Omental fat pad (tissue), 4 donors: ENCODE measurements around the gene PSMD1. TPM values are rescaled to one million over a fixed set of nuclear protein-coding genes. Genes with fewer than 3 reads are reported as not detected.
"Not testable (repeated sequence)": the region's sequence is repeated elsewhere in the genome, so short reads cannot be mapped to it uniquely, and the experiment has no call there.

ENCODE experiments used
- ATAC-seq: fragments of 150-250 bp; one replicate; pipeline ENCODE4 v1.9.1; 2016; ENCODE audit warnings: mild to moderate bottlenecking, moderate library complexity; ENCODE audit not compliant: low FRiP score
- DNase-seq: peaks from one replicate; pipeline ENCODE4 v3.0.0-alpha.2; 2019; ENCODE audit warnings: low spot score
- total RNA-seq, 4 donors: library from RNA; depleted of rRNA; stranded (reverse); fragments of >200 nt; gene quantifications; one replicate each; pipeline ENCODE4 v1.1.0, GENCODE V29; 2016
- TF ChIP-seq, protein P1 (sequence below), 3 donors: fragments of 450-650 bp; IDR thresholded peaks; one replicate each; pipeline ENCODE4 v1.5.1; 2016 to 2017; ENCODE audit warnings: antibody characterized with exemption in 3 of 3, mild to moderate bottlenecking in 3 of 3, moderate library complexity in 2 of 3

The PSMD1 gene
- total RNA-seq, 4 donors from 2014 or later, result 64.8 to 119 (median 74.1) TPM

DNA sequence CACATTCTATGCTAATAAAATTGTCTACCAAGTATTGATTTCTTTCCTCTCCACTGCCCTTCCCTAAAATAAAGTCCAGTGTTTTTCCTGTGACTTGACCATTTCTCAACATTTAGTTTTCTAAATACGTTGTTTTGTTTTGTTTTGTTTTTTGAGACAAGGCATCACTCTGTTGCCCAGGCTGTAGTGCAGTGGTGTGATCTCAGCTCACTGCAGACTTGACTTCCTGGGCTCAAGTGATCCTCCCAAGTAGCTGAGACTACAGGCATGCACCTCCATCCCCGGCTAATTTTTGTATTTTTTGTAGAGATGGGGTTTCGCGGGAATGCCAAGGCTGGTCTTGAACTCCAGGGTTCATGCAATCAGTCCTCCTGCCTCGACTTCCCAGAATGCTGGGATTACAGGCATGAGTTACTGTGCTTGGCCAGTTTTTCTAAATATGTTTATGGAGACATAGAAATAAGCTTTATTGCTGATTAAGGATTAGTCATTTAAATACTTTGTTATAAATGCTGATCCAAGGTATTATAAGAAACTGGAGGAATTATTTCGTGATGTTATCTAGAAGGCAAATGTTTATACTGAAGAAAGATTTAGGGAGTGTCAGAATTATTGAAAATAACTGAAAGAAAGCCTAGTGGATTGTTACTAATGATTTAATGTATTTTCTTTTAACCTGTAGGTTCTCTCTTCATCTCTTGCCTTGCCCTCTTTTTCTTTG is 73.8 kb downstream of the PSMD1 start:
- ATAC-seq, result no peak
- TF ChIP-seq, protein P1, sequence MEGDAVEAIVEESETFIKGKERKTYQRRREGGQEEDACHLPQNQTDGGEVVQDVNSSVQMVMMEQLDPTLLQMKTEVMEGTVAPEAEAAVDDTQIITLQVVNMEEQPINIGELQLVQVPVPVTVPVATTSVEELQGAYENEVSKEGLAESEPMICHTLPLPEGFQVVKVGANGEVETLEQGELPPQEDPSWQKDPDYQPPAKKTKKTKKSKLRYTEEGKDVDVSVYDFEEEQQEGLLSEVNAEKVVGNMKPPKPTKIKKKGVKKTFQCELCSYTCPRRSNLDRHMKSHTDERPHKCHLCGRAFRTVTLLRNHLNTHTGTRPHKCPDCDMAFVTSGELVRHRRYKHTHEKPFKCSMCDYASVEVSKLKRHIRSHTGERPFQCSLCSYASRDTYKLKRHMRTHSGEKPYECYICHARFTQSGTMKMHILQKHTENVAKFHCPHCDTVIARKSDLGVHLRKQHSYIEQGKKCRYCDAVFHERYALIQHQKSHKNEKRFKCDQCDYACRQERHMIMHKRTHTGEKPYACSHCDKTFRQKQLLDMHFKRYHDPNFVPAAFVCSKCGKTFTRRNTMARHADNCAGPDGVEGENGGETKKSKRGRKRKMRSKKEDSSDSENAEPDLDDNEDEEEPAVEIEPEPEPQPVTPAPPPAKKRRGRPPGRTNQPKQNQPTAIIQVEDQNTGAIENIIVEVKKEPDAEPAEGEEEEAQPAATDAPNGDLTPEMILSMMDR (IDR thresholded peaks at IDR 0.05), result no peak
- no peak for DNase-seq

DNA sequence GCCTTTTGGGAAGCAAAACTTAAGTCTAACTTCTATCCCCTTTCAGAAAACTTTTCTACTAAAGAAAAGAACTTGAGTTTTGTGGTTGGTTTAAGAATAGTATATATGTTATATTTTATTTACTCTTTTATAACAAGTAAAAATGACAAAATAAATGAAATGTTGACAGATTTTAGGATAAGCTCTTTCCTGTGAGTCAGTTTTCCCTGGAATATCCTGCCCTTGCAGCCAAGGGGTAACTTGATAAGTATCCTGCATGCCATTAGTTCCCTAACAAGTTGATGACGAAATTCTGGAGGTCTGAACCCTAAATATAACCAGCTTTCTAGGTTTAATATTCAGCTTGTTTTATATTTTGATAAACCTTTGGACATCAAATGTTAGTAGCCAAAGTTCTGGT is 75.5 kb downstream of the PSMD1 start:
- no peak for ATAC-seq
- TF ChIP-seq, protein P1 (IDR thresholded peaks at IDR 0.05), result no peak

DNA sequence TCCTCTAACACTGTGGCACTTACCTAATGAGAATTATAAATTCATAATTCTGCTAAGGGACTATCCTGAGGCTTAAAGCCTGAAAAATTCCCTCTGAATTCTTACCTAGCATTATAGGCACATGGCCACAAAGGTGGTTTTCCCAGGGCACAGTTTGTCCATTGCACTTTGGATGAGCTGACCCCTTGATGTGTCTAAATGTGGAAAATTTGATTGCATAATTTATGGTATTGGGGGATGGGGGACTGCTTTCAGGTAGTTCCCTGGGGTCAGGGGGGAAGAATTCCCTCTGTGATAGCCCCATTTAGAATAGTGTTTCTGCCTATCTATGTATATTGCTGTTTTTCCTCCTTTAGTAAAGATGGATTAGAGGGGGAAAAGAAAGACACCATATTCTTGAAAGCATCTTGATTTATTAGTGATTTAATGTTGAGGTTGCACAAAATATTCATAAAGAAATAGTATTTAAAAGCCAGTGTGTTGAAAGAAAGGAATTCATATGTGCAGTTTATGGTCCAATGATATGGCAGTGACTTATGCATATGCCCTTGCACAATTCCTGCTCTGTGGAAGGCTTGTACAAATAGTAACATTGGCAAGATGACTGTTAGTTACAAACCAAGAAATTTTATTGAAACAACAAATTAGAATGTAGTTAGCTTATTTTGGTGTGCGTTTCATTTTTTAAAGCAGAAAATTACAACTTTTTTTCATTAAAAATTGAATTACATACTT is 76.9 kb downstream of the PSMD1 start:
- TF ChIP-seq, protein P1 (IDR thresholded peaks at IDR 0.05), result no peak
- ATAC-seq (no peak), DNase-seq (no peak)

More for the DNA sequence above, 75.5 kb downstream of the PSMD1 start:
- no peak for DNase-seq

DNA sequence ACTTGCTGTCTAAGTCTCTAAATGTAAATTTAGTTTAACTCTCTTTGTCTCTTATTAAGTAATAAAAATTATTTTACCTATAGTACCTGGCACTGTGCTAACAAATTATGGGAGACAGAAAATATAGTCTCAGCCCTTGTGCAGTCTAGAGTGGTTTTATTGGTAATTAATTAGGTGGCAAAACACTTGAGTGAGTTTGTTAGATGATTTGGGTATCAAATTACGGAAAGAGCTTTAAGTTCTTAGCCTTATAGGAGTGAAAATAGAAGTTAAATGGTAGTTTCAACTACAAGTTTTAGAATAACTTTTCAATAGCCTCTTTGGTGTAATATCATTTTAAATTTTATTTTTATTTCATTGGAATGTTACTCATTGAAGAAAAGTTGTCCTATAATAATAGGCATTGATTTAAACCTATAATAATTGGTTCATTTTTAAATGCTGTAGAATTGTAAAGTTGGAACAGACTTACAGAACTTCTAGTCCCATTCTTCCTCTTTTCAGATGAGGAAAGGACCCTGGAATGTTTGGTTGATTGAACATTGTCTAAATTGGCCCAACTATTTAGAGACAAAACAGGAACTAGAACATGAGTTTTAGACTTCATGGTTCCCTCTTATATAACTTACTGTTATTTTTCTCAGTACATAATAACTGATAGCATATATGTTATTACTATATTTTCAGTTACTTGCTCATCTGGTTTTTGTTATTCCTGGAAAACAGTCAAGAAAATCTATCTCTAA is 78.4 kb downstream of the PSMD1 start:
- TF ChIP-seq, protein P1 (IDR thresholded peaks at IDR 0.05), result no peak
- no peak for ATAC-seq
- no peak for DNase-seq

DNA sequence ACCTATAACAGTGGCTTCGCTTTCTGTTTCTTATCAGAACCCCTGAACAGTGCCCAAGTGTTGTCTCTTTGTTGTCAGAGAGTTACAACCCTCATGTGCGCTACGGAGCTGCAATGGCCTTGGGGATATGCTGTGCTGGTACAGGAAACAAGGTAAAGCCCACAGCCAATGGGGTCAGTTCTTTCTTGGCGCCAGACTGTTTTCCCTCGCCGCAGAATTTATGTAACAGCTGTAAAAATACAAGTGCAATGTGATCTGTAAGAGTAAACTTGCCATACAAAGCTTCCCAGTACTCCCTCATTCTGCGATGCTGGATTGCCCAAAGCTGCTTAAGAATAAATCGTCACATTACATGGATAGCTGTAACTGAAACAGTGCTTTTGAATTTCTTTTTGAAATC is 82.0 kb downstream of the PSMD1 start:
- ATAC-seq (no peak), DNase-seq (no peak)
- TF ChIP-seq, protein P1 (IDR thresholded peaks at IDR 0.05), result no peak

DNA sequence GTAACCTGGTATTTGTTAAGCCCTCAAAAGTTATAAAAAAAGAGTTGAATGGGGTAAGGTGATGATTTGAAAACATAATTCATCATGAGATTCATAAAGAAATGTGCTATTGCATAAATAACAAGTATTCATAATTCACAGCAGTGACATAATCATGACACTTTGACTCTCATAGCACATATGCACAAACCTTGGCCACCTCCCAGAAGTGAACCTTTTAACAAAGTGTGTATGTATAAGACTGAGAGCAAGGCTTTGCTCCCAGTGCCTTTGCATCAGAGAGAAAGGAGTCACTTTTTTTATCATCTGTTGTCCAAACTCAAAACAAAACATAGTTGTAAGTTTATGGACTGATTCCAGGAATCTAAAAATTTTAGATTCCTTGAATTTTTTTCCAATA is 83.1 kb downstream of the PSMD1 start:
- TF ChIP-seq, protein P1 (IDR thresholded peaks at IDR 0.05), result no peak
- no peak for DNase-seq
- no peak for ATAC-seq

DNA sequence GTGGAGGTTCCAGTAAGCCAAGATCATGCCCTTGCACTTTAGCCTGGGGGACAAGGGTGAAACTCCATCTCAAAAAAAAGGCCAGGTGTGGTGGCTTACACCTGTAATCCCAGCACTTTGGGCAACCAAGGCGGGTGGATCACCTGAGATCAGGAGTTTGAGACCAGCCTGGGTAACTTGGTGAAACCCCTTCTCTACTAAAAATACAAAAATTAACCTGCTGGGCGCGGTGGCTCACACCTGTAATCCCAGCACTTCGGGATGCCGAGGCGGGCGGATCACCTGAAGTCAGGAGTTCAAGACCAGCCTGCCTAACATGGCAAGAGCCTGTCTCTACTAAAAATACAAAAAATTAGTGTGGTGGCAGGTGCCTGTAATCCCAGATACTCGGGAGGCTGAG is 84.1 kb downstream of the PSMD1 start:
- not testable (repeated sequence) for ATAC-seq, DNase-seq
